H1 (cell line): ENCODE measurements around the gene PSME1. TPM values are rescaled to one million over a fixed set of nuclear protein-coding genes. Genes with fewer than 3 reads are reported as not detected.
A peak's percentile ranks its signal among the peaks of the same experiment; 100 is the strongest.

ENCODE experiments used
- BRCA1 ChIP-seq: IDR thresholded peaks from 2 replicates; pipeline ENCODE4 v1.6.1; 2012; ENCODE audit warnings: low read depth, low read length, improper control_type of control experiment
- CEBPB ChIP-seq: IDR thresholded peaks from 2 replicates; pipeline ENCODE4 v1.6.1; 2012; ENCODE audit warnings: low read depth, low read length
- CTBP2 ChIP-seq: IDR thresholded peaks from 2 replicates; pipeline ENCODE4 v1.7.0; 2011; ENCODE audit warnings: borderline replicate concordance, mild to moderate bottlenecking, moderate library complexity, mixed read lengths, low read length; ENCODE audit not compliant: insufficient read depth, insufficient read length
- EZH2 ChIP-seq: fragments of 200-600 bp; sonication (generic); IDR thresholded peaks from 2 replicates; pipeline ENCODE4 v1.7.1; 2012; ENCODE audit warnings: low read depth, mild to moderate bottlenecking, moderate library complexity, low read length, inconsistent platforms; ENCODE audit not compliant: severe bottlenecking
- FOSL1 ChIP-seq: IDR thresholded peaks from 2 replicates; pipeline ENCODE4 v1.6.1; 2011; ENCODE audit warnings: mild to moderate bottlenecking, low read depth, low read length, moderate library complexity; ENCODE audit not compliant: insufficient read depth
- GABPA ChIP-seq: IDR thresholded peaks from 2 replicates; pipeline ENCODE4 v1.6.1; 2011; ENCODE audit warnings: mild to moderate bottlenecking, low read length, moderate library complexity, borderline replicate concordance; ENCODE audit not compliant: insufficient read depth
- HDAC2 ChIP-seq, 2 experiments: fragments of 300-600 bp in 1 of 2; sonication (generic) in 1 of 2; IDR thresholded peaks; 2 replicates each; pipeline ENCODE4 v1.6.1; 2011 to 2012; ENCODE audit warnings: low read depth in 2 of 2, low read length in 2 of 2, mild to moderate bottlenecking in 2 of 2, moderate library complexity in 2 of 2, borderline replicate concordance in 1 of 2, inconsistent platforms in 1 of 2
- KDM4A ChIP-seq: IDR thresholded peaks from one replicate; pipeline ENCODE4 v1.7.1; 2012; ENCODE audit warnings: low read depth, mild to moderate bottlenecking, moderate library complexity, low read length, inconsistent platforms; ENCODE audit not compliant: severe bottlenecking
- MAFK ChIP-seq: IDR thresholded peaks from 2 replicates; pipeline ENCODE4 v1.6.1; 2012; ENCODE audit warnings: low read depth, mild to moderate bottlenecking, improper control_type of control experiment, low read length
- RXRA ChIP-seq: IDR thresholded peaks from 2 replicates; pipeline ENCODE4 v1.6.1; 2011; ENCODE audit warnings: low read depth, mild to moderate bottlenecking, low read length, moderate library complexity; ENCODE audit not compliant: insufficient read depth
- SAP30 ChIP-seq: fragments of 300-600 bp; sonication (generic); IDR thresholded peaks from 2 replicates; pipeline ENCODE4 v1.7.1; 2012; ENCODE audit warnings: low read length, moderate library complexity, mild to moderate bottlenecking, inconsistent platforms; ENCODE audit not compliant: insufficient read depth, insufficient replicate concordance
- SIN3A ChIP-seq, 2 experiments: IDR thresholded peaks in 1 of 2; conservative IDR thresholded peaks in 1 of 2; 2 replicates each; pipeline ENCODE4 v1.6.1; 2011 to 2012; ENCODE audit warnings: low read length in 2 of 2, improper control_type of control experiment in 1 of 2, low read depth in 1 of 2, mild to moderate bottlenecking in 1 of 2
- SRF ChIP-seq: IDR thresholded peaks from 2 replicates; pipeline ENCODE4 v1.6.1; 2011; ENCODE audit warnings: mild to moderate bottlenecking, low read depth, low read length, moderate library complexity
- SUZ12 ChIP-seq: fragments of 200-600 bp; sonication (generic); IDR thresholded peaks from 2 replicates; pipeline ENCODE4 v1.6.1; 2012; ENCODE audit warnings: mild to moderate bottlenecking, inconsistent platforms, low read length, moderate library complexity, mixed read lengths
- TBP ChIP-seq: IDR thresholded peaks from 2 replicates; pipeline ENCODE4 v1.6.1; 2011; ENCODE audit warnings: low read depth, low read length, improper control_type of control experiment
- USF2 ChIP-seq: IDR thresholded peaks from 2 replicates; pipeline ENCODE4 v1.6.1; 2011; ENCODE audit warnings: low read length, improper control_type of control experiment
- polyA plus RNA-seq, 7 experiments: library from polyadenylated mRNA; depleted of rRNA in 3 of 7; stranded (reverse) in 5 of 7; unstranded in 2 of 7; fragments of >200 nt in 5 of 7; fragments of 200-250 nt in 2 of 7; gene quantifications; 1 replicate in 5 of 7; 2 replicates in 1 of 7; 4 replicates in 1 of 7; pipeline versions ENCODE4 v1.2.1 to v1.2.3, GENCODE V29; 2011 to 2013; ENCODE audit warnings: missing spikeins in 2 of 7, mixed read lengths in 2 of 7
- total RNA-seq: library from RNA; stranded (reverse); fragmentation: NEBNext Ultra II Directional; extraction: Animal tissue kit (Norgen Biotek cat#: 25700); gene quantifications from 2 replicates; pipeline ENCODE4 v1.2.1, GENCODE V29; 2021

PSME1 gene
- total and polyA plus RNA-seq, 2 of the 8 experiments (the other 6 are each of a cell fraction or from before 2014, with no cell fraction given): 74.9 to 85.9 TPM

DNA sequence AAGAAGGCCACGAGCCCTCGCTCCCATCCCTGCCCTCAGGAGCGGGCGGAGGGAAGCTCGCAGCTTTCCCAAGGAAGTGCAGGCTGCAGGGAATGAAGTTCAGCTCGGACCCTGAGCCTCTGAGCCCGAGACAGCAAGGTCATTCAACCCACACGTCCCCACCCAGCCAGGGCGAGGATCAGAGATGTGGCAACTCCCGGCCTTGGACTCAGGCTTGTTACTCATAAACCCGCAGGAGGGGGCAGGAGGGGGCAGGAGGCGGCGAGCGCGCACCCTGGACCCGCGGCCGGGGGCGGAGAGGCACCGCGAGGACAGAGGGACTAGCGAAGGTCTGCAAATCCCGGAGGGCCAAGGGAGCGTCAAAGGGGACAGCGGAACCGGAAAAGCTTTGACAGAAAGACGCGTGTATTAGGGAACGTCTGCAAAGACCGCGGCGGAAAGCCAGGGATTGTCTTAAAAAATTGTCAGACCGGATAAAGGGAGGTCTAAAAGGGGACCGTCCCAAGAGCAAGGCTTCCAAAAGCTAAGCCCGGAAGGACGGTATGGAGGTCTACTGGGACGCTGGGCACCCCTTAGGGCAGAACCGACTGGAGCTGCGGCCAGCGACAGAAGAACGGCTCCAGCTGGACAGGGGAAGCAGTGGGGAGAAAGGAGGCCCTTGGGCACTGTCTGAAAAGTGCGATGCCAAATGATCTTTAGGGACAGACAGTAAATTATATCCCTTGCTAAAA lies 22.0 kb upstream of the PSME1 start (continued):
- TF ChIP-seq TBP (peak; percentile 13), SIN3A (conservative IDR thresholded peaks at IDR 0.05 in 1 of 2, IDR thresholded peaks at IDR 0.05 in 1 of 2; ENCODE audit: low read depth in 1 of 2, low read length in 2 of 2) (peak; percentile 86 to 96; a peak in 3 of 4 replicates), EZH2 (no peak), GABPA (no peak), SUZ12 (no peak), SRF (no peak), HDAC2 (IDR thresholded peaks at IDR 0.05; ENCODE audit: borderline replicate concordance in 1 of 2, low read depth in 2 of 2, low read length in 2 of 2) (peak in 1 of 2 experiments; percentile 8; a peak in 2 of 4 replicates), RXRA (no peak), CEBPB (0 out of 2 replicates have a peak, but pooled peaks have one; percentile 4), USF2 (no peak), CTBP2 (no peak), KDM4A (peak; percentile 55), SAP30 (peak; percentile 92), BRCA1 (no peak), MAFK (no peak), FOSL1 (no peak)
